Loucy (cell line): ENCODE results near the gene CAMK1D.

ENCODE experiments used
- H2AFZ ChIP-seq: fragments of 200-600 bp; sonication (generic); 2 replicates; pipeline ENCODE4 v1.6.0; 2016; ENCODE audit warnings: antibody characterized with exemption, mild to moderate bottlenecking, low read length, moderate library complexity
- H3F3A ChIP-seq: fragments of 200-600 bp; 2 replicates; pipeline ENCODE4 v1.6.0; 2016; ENCODE audit warnings: antibody characterized with exemption, low read depth, mild to moderate bottlenecking
- H3K27me3 ChIP-seq: fragments of 200-600 bp; sonication (generic); 2 replicates; pipeline ENCODE4 v1.6.1; 2014; ENCODE audit warnings: low read length, mild to moderate bottlenecking; ENCODE audit not compliant: insufficient read depth, poor library complexity, severe bottlenecking
- H3K36me3 ChIP-seq: fragments of 200-600 bp; sonication (generic); 2 replicates; pipeline ENCODE4 v1.6.1; 2016; ENCODE audit warnings: low read length; ENCODE audit not compliant: insufficient read depth
- H3K4me1 ChIP-seq: fragments of 200-600 bp; sonication (generic); 2 replicates; pipeline ENCODE4 v1.5.1; 2014; ENCODE audit warnings: low read length, mild to moderate bottlenecking; ENCODE audit not compliant: insufficient read depth, poor library complexity, severe bottlenecking
- H3K4me2 ChIP-seq: fragments of 200-600 bp; sonication (generic); 2 replicates; pipeline ENCODE4 v1.6.0; 2014; ENCODE audit warnings: antibody characterized with exemption, low read length, low read depth, mild to moderate bottlenecking; ENCODE audit not compliant: poor library complexity, severe bottlenecking
- H3K4me3 ChIP-seq: fragments of 200-600 bp; sonication (generic); 2 replicates; pipeline ENCODE4 v1.5.1; 2014; ENCODE audit warnings: low read length, mild to moderate bottlenecking, mixed read lengths; ENCODE audit not compliant: poor library complexity, severe bottlenecking
- H3K79me2 ChIP-seq: fragments of 200-600 bp; sonication (generic); 2 replicates; pipeline ENCODE4 v1.6.1; 2014; ENCODE audit warnings: low read length; ENCODE audit not compliant: insufficient read depth
- H3K9ac ChIP-seq: fragments of 200-600 bp; sonication (generic); 2 replicates; pipeline ENCODE4 v1.6.0; 2014; ENCODE audit warnings: mild to moderate bottlenecking, low read depth, low read length, moderate library complexity; ENCODE audit not compliant: poor library complexity, severe bottlenecking
- H3K9me2 ChIP-seq: fragments of 200-600 bp; sonication (generic); replicated peaks from 2 replicates; pipeline ENCODE4 v1.6.1; 2016; ENCODE audit warnings: low read depth, low read length, mixed read lengths
- H3K9me3 ChIP-seq: fragments of 200-600 bp; sonication (generic); 2 replicates; pipeline ENCODE4 v1.6.1; 2014; ENCODE audit warnings: mild to moderate bottlenecking, antibody characterized with exemption, low read length, low read depth; ENCODE audit not compliant: insufficient read depth
- H4K20me1 ChIP-seq: fragments of 200-600 bp; sonication (generic); 2 replicates; pipeline ENCODE4 v1.6.0; 2014; ENCODE audit warnings: antibody characterized with exemption, low read length, mild to moderate bottlenecking; ENCODE audit not compliant: insufficient read depth, poor library complexity, severe bottlenecking
- EZH2phosphoT487 ChIP-seq: fragments of 200-600 bp; IDR thresholded peaks from 2 replicates; pipeline ENCODE4 v1.6.1; 2018; ENCODE audit warnings: antibody characterized with exemption, mild to moderate bottlenecking, moderate library complexity, borderline replicate concordance
- TF ChIP-seq, protein P1 (sequence below): fragments of 200-600 bp; sonication (generic); conservative IDR thresholded peaks from 2 replicates; pipeline ENCODE4 v1.5.1; 2014; ENCODE audit warnings: mild to moderate bottlenecking, antibody characterized with exemption, low read length

The CAMK1D gene

GRCh38 chr10:12564173-12564572 is 214.8 kb downstream of the CAMK1D start:
- Histone ChIP-seq H3K4me3 (no peak overlapping the region), H3K36me3 (no peaks in the 10 kb centered on the region), H3K27me3 (no peaks in the 10 kb centered on the region), H3K9me3 (no peaks in the 10 kb centered on the region), H2AFZ (no peak overlapping the region), H3F3A (no peaks in the 10 kb centered on the region), H3K9ac (no peak overlapping the region), H3K9me2 (no peaks in the 10 kb centered on the region), H3K4me2 (no peak overlapping the region), H3K4me1 (no peaks in the 10 kb centered on the region), H4K20me1 (no peaks in the 10 kb centered on the region), H3K79me2 (no peaks in the 10 kb centered on the region)
- TF ChIP-seq EZH2phosphoT487, result no peak
- TF ChIP-seq, protein P1, sequence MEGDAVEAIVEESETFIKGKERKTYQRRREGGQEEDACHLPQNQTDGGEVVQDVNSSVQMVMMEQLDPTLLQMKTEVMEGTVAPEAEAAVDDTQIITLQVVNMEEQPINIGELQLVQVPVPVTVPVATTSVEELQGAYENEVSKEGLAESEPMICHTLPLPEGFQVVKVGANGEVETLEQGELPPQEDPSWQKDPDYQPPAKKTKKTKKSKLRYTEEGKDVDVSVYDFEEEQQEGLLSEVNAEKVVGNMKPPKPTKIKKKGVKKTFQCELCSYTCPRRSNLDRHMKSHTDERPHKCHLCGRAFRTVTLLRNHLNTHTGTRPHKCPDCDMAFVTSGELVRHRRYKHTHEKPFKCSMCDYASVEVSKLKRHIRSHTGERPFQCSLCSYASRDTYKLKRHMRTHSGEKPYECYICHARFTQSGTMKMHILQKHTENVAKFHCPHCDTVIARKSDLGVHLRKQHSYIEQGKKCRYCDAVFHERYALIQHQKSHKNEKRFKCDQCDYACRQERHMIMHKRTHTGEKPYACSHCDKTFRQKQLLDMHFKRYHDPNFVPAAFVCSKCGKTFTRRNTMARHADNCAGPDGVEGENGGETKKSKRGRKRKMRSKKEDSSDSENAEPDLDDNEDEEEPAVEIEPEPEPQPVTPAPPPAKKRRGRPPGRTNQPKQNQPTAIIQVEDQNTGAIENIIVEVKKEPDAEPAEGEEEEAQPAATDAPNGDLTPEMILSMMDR, result no peak

- Histone ChIP-seq H3K9ac (no peak overlapping the region), H3F3A (no peaks in the 10 kb centered on the region), H3K9me2 (no peaks in the 10 kb centered on the region), H3K9me3 (no peaks in the 10 kb centered on the region), H2AFZ (no peak overlapping the region), H4K20me1 (no peaks in the 10 kb centered on the region), H3K4me2 (no peak overlapping the region), H3K36me3 (no peaks in the 10 kb centered on the region), H3K4me1 (no peaks in the 10 kb centered on the region), H3K4me3 (no peak overlapping the region), H3K79me2 (no peaks in the 10 kb centered on the region), H3K27me3 (no peaks in the 10 kb centered on the region)
- no peak for TF ChIP-seq EZH2phosphoT487
- TF ChIP-seq, protein P1, result no peak
Measured at GRCh38 chr10:12566161-12567115, 217.1 kb downstream of the CAMK1D start.

DNA sequence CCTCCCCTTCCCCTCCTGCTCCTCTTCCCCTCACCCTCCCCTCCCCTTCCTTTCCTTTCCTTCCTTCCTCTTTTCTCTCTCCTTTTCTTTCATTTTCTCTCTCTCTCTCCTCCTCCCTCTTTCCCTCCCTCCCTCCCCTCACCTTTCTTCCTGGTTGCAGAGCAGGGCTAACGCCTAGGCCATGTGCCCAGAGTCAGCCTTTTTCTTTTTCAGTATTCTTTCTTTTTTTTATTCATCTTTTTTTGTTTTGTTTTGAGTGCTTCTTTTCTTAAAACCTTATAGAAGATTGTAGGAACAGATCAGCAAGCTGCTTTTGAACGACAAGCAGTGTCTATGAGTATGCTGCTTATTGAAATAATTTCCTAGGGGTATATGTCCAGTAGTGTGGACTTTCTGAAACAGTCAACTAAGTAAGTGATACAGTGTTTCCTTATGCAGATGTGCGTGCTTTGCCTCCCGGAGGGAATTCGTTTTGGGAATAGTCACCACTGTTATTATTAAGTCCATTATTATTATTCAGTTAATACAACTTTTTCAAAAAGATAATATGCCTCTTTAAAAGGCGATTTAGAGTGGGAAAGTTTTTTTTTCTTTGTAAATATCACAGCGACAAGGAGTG is 219.2 kb downstream of the CAMK1D start:
- no peak overlapping the region for H3K9ac ChIP-seq
- no peak overlapping the region for H3K4me3 ChIP-seq
- H3K9me2 ChIP-seq, result no peaks in the 10 kb centered on the region
- no peaks in the 10 kb centered on the region for H3K9me3 ChIP-seq
- no peaks in the 10 kb centered on the region for H4K20me1 ChIP-seq
- TF ChIP-seq, protein P1, result no peak
- TF ChIP-seq EZH2phosphoT487, result no peak
- no peaks in the 10 kb centered on the region for H3K36me3 ChIP-seq
- no peaks in the 10 kb centered on the region for H3K27me3 ChIP-seq
- H3K4me1 ChIP-seq, result no peaks in the 10 kb centered on the region
- H3K4me2 ChIP-seq, result no peak overlapping the region
- H3F3A ChIP-seq, result no peaks in the 10 kb centered on the region
- H3K79me2 ChIP-seq, result no peaks in the 10 kb centered on the region
- H2AFZ ChIP-seq, result no peak overlapping the region
